ENCODE results near the gene ACTRT2.

GRCh38 chr1:2980849-2981248 is 40.4 kb upstream of the ACTRT2 start:
- TF ChIP-seq ARNTL (CRISPR knock-in tag; IDR thresholded peaks at IDR 0.05; ENCODE audit: borderline replicate concordance, low read depth) (no peak), PATZ1 (CRISPR knock-in tag; IDR thresholded peaks at IDR 0.05; ENCODE audit: borderline replicate concordance) (no peak), GLIS3 (CRISPR knock-in tag; IDR thresholded peaks at IDR 0.05) (no peak)
- TF ChIP-seq, protein P1, sequence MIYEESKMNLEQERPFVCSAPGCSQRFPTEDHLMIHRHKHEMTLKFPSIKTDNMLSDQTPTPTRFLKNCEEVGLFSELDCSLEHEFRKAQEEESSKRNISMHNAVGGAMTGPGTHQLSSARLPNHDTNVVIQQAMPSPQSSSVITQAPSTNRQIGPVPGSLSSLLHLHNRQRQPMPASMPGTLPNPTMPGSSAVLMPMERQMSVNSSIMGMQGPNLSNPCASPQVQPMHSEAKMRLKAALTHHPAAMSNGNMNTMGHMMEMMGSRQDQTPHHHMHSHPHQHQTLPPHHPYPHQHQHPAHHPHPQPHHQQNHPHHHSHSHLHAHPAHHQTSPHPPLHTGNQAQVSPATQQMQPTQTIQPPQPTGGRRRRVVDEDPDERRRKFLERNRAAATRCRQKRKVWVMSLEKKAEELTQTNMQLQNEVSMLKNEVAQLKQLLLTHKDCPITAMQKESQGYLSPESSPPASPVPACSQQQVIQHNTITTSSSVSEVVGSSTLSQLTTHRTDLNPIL (CRISPR knock-in tag; IDR thresholded peaks at IDR 0.05; ENCODE audit: low read depth) = no peak

All from SK-N-SH treated with all-trans-retinoic acid at 6 μM for 48 hours (cell line).